Endodermal cell (in vitro differentiated cells): ENCODE results near the gene FCHSD1. TPM values are rescaled to one million over a fixed set of nuclear protein-coding genes. Genes with fewer than 3 reads are reported as not detected.

Experiments
- DNase-seq: peaks from one replicate; pipeline ENCODE4 v3.0.0-alpha.2; 2017
- H3K27ac ChIP-seq: 2 replicates; pipeline ENCODE4 v1.5.1; 2013; ENCODE audit warnings: mild to moderate bottlenecking, low read depth, low read length, moderate library complexity
- H3K27me3 ChIP-seq: 2 replicates; pipeline ENCODE4 v1.6.1; 2013; ENCODE audit warnings: mild to moderate bottlenecking, low read length, moderate library complexity; ENCODE audit not compliant: insufficient read depth, control insufficient read depth, poor library complexity, severe bottlenecking
- H3K36me3 ChIP-seq: 2 replicates; pipeline ENCODE4 v1.7.0; 2013; ENCODE audit warnings: mild to moderate bottlenecking, low read length, moderate library complexity; ENCODE audit not compliant: control insufficient read depth, insufficient read depth
- H3K4me1 ChIP-seq: one replicate; pipeline ENCODE4 v1.7.0; 2013; ENCODE audit warnings: low read length; ENCODE audit not compliant: control insufficient read depth, insufficient read depth
- H3K4me3 ChIP-seq: 2 replicates; pipeline ENCODE4 v1.5.1; 2013; ENCODE audit warnings: mild to moderate bottlenecking, low read length, moderate library complexity
- H3K9ac ChIP-seq: 2 replicates; pipeline ENCODE4 v1.6.1; 2013; ENCODE audit warnings: mild to moderate bottlenecking, low read length, moderate library complexity; ENCODE audit not compliant: poor library complexity, severe bottlenecking; ENCODE audit errors: extremely low read depth
- H3K9me3 ChIP-seq: 2 replicates; pipeline ENCODE4 v1.6.1; 2013; ENCODE audit warnings: mild to moderate bottlenecking, low read length, moderate library complexity; ENCODE audit not compliant: control insufficient read depth
- H3K27ac Mint-ChIP-seq: 2 replicates; pipeline ENCODE4 v1.8.0; 2020; ENCODE audit warnings: mixed read lengths
- H3K27me3 Mint-ChIP-seq: 2 replicates; pipeline ENCODE4 v1.8.0; 2021; ENCODE audit warnings: mild to moderate bottlenecking, mixed read lengths; ENCODE audit not compliant: insufficient read depth
- H3K36me3 Mint-ChIP-seq: 2 replicates; pipeline ENCODE4 v1.8.0; 2020; ENCODE audit warnings: low read depth, mixed read lengths
- H3K4me1 Mint-ChIP-seq: 2 replicates; pipeline ENCODE4 v1.8.0; 2020; ENCODE audit warnings: mixed read lengths
- H3K4me3 Mint-ChIP-seq: 2 replicates; pipeline ENCODE4 v1.8.0; 2020; ENCODE audit warnings: mild to moderate bottlenecking, moderate library complexity, mixed read lengths
- H3K9me3 Mint-ChIP-seq: 2 replicates; pipeline ENCODE4 v1.8.0; 2020; ENCODE audit warnings: mild to moderate bottlenecking, mixed read lengths
- CTCF ChIP-seq: fragments of 200-600 bp; sonication (generic); conservative IDR thresholded peaks from 2 replicates; pipeline ENCODE4 v1.5.0; 2021; ENCODE audit warnings: antibody characterized with exemption, mild to moderate bottlenecking
- WGBS, 2 experiments: methylation state at CpG; one replicate each; pipeline versions ENCODE4 v1.1.5 to v1.1.7; 2013; ENCODE audit warnings: missing lambda C conversion rate in 2 of 2, mixed read lengths in 1 of 2; ENCODE audit not compliant: insufficient coverage in 1 of 2, insufficient read length in 1 of 2; 5-methylcytosine and 5-hydroxymethylcytosine counted together
- total RNA-seq, 2 donors: library from RNA; stranded (reverse); fragmentation: NEBNext Ultra II Directional in 1 of 2; extraction: Animal tissue kit (Norgen Biotek cat#: 25700) in 1 of 2; gene quantifications; 2 replicates in 1 of 2; 3 replicates in 1 of 2; pipeline ENCODE4 v1.2.1, GENCODE V29; 2021

The FCHSD1 gene
- total RNA-seq, 2 donors from 2014 or later, result 34.8 to 41.7 TPM

GRCh38 chr5:141647851-141648250 is 3.4 kb downstream of the FCHSD1 start:
- H3K27ac Mint-ChIP-seq, result no peak overlapping the region

GRCh38 chr5:141647242-141647641 is 4.0 kb downstream of the FCHSD1 start:
- Histone ChIP-seq H3K36me3 (peaks cover 3% of the 10 kb centered on the region), H3K9ac (no peak overlapping the region), H3K27me3 (no peaks in the 10 kb centered on the region), H3K4me3 (no peak overlapping the region), H3K4me1 (no peaks in the 10 kb centered on the region), H3K27ac (no peak overlapping the region), H3K9me3 (no peaks in the 10 kb centered on the region)
- DNase-seq, result no peak
- no peaks in the 10 kb centered on the region for H3K9me3 Mint-ChIP-seq
- WGBS, 2 experiments, result 87 to 88% methylated on average over 3 to 5 of the region's 5 CpGs
- H3K4me3 Mint-ChIP-seq, result no peak overlapping the region
- TF ChIP-seq CTCF, result no peak
- no peak overlapping the region for H3K27ac Mint-ChIP-seq
- peaks cover 15% of the 10 kb centered on the region for H3K36me3 Mint-ChIP-seq
- peaks cover 4% of the 10 kb centered on the region for H3K27me3 Mint-ChIP-seq
- peaks cover 2% of the 10 kb centered on the region for H3K4me1 Mint-ChIP-seq

More at GRCh38 chr5:141647851-141648250, 3.4 kb downstream of the FCHSD1 start:
- no peaks in the 10 kb centered on the region for H3K9me3 ChIP-seq
- Mint-ChIP-seq H3K9me3 (no peaks in the 10 kb centered on the region), H3K4me1 (peaks cover 2% of the 10 kb centered on the region), H3K27me3 (peaks cover 4% of the 10 kb centered on the region), H3K36me3 (peaks cover 15% of the 10 kb centered on the region), H3K4me3 (no peak overlapping the region)
- no peaks in the 10 kb centered on the region for H3K27me3 ChIP-seq
- H3K4me3 ChIP-seq, result no peak overlapping the region
- no peak overlapping the region for H3K9ac ChIP-seq
- 90 to 94% methylated on average over 2 to 3 of the region's 3 CpGs for WGBS, 2 experiments
- H3K4me1 ChIP-seq, result no peaks in the 10 kb centered on the region
- H3K36me3 ChIP-seq, result peaks cover 3% of the 10 kb centered on the region
- DNase-seq, result no peak
- no peak overlapping the region for H3K27ac ChIP-seq
- no peak for TF ChIP-seq CTCF

GRCh38 chr5:141646026-141646425 is 5.2 kb downstream of the FCHSD1 start:
- Mint-ChIP-seq H3K9me3 (no peaks in the 10 kb centered on the region), H3K27ac (no peak overlapping the region), H3K4me1 (peaks cover 4% of the 10 kb centered on the region), H3K4me3 (no peak overlapping the region), H3K36me3 (peaks cover 18% of the 10 kb centered on the region), H3K27me3 (no peaks in the 10 kb centered on the region)
- DNase-seq, result no peak
- WGBS, 2 experiments, result 92 to 100% methylated on average over 2 to 6 of the region's 6 CpGs
- H3K36me3 ChIP-seq, result peaks cover 7% of the 10 kb centered on the region
- no peaks in the 10 kb centered on the region for H3K4me1 ChIP-seq
- TF ChIP-seq CTCF, result no peak
- no peak overlapping the region for H3K4me3 ChIP-seq
- H3K9me3 ChIP-seq, result no peaks in the 10 kb centered on the region
- no peak overlapping the region for H3K27ac ChIP-seq
- no peak overlapping the region for H3K9ac ChIP-seq
- no peaks in the 10 kb centered on the region for H3K27me3 ChIP-seq
